K562 (cell line): ENCODE data around the gene ACOT4. TPM values are rescaled to one million over a fixed set of nuclear protein-coding genes. Genes with fewer than 3 reads are reported as not detected.

Source experiments
- ATAC-seq: fragments of 200-7000 bp; cut with Tn5 transposase; 3 replicates; pipeline ENCODE4 v1.9.1; 2020; ENCODE audit warnings: moderate library complexity
- BruUV-seq: library from RNA; stranded (reverse); fragments of 400-500 nt; replicated peaks from 2 replicates; lab custom pipeline; 2021; lab: Mats Ljungman, UMichigan
- CTCF ChIA-PET: fragments of 300-600 bp; formaldehyde crosslinking; extraction: SDS; loops from one replicate; lab custom pipeline; 2021; ENCODE audit warnings: low intra/inter-chr PET ratio; lab: Yijun Ruan, JAX
- POLR2A ChIA-PET: fragments of 300-600, 350-650 bp; sonication (Branson Sonifier 250); formaldehyde crosslinking; extraction: SDS; loops from one replicate; lab custom pipeline; 2021; ENCODE audit warnings: antibody characterized with exemption, inconsistent platforms; lab: Yijun Ruan, JAX
- DNase-seq, 4 experiments: peaks; one replicate each; pipeline versions ENCODE4 v3.0.0 to v3.0.0-alpha.2; 2011 to 2018; ENCODE audit warnings: low spot score in 3 of 4, mixed read lengths in 3 of 4; ENCODE audit errors: extremely low read depth in 1 of 4
- FAIRE-seq: peaks from 2 replicates; lab custom pipeline; 2011; peaks lifted over from hg19 to GRCh38; lab: Jason Lieb, UNC
- H2AFZ ChIP-seq: 2 replicates; pipeline ENCODE4 v1.6.0; 2011; ENCODE audit warnings: low read depth, low read length, control low read depth, inconsistent platforms
- H3K27ac ChIP-seq: fragments of 200-600 bp; 3 replicates; pipeline ENCODE4 v1.8.0; 2011; ENCODE audit warnings: low read depth, mild to moderate bottlenecking, control low read depth, inconsistent platforms, low read length, moderate library complexity, mixed read lengths; ENCODE audit errors: extremely low read depth
- H3K27me3 ChIP-seq, 2 experiments: fragments of 300-600 bp in 1 of 2; 2 replicates in 1 of 2; 3 replicates in 1 of 2; pipeline versions ENCODE4 v1.6.0 to v1.8.0; 2011; ENCODE audit warnings: inconsistent platforms in 2 of 2, low read length in 2 of 2, mild to moderate bottlenecking in 1 of 2, mixed read lengths in 1 of 2, moderate library complexity in 1 of 2; ENCODE audit not compliant: control insufficient read depth in 2 of 2, insufficient read depth in 2 of 2
- H3K36me3 ChIP-seq: fragments of 300-600 bp; 3 replicates; pipeline ENCODE4 v1.8.0; 2011; ENCODE audit warnings: mild to moderate bottlenecking, low read length, inconsistent platforms; ENCODE audit not compliant: control insufficient read depth, insufficient read depth
- H3K4me1 ChIP-seq, 2 experiments: fragments of 200-600 bp in 1 of 2; replicated peaks in 1 of 2; 2 replicates in 1 of 2; 3 replicates in 1 of 2; pipeline versions ENCODE4 v1.5.1 to v1.8.0; 2011; ENCODE audit warnings: inconsistent platforms in 2 of 2, low read length in 2 of 2, mild to moderate bottlenecking in 1 of 2, mixed read lengths in 1 of 2, moderate library complexity in 1 of 2; ENCODE audit not compliant: control insufficient read depth in 2 of 2, insufficient read depth in 2 of 2
- H3K4me2 ChIP-seq: 2 replicates; pipeline ENCODE4 v1.6.1; 2011; ENCODE audit warnings: low read length, control low read depth, inconsistent platforms, mixed read lengths; ENCODE audit not compliant: insufficient read depth
- H3K4me3 ChIP-seq: fragments of 200-600 bp; sonication (generic), shearing (Covaris generic); 2 replicates; pipeline ENCODE4 v1.5.1; 2016; ENCODE audit warnings: control low read depth, inconsistent platforms
- H3K79me2 ChIP-seq: fragments of 200-600 bp; 3 replicates; pipeline ENCODE4 v1.8.0; 2011; ENCODE audit warnings: low read length, inconsistent platforms; ENCODE audit not compliant: control insufficient read depth, insufficient read depth
- H3K9ac ChIP-seq, 2 experiments: 2 replicates each; pipeline versions ENCODE4 v1.6.0 to v1.6.1; 2011; ENCODE audit warnings: low read depth in 2 of 2, low read length in 2 of 2, control low read depth in 1 of 2, inconsistent platforms in 1 of 2, mild to moderate bottlenecking in 1 of 2, mixed read lengths in 1 of 2; ENCODE audit not compliant: insufficient read depth in 1 of 2
- H3K9me1 ChIP-seq: one replicate; pipeline ENCODE4 v1.6.0; 2011; ENCODE audit warnings: inconsistent platforms, mild to moderate bottlenecking, low read length, moderate library complexity; ENCODE audit not compliant: control insufficient read depth, insufficient read depth
- H3K9me3 ChIP-seq: replicated peaks from 2 replicates; pipeline ENCODE4 v1.5.1; 2011; ENCODE audit warnings: low read depth, low read length, inconsistent platforms; ENCODE audit not compliant: control insufficient read depth, insufficient read depth
- H4K20me1 ChIP-seq: replicated peaks from 2 replicates; pipeline ENCODE4 v1.6.1; 2011; ENCODE audit warnings: low read length, inconsistent platforms, mixed read lengths; ENCODE audit not compliant: control insufficient read depth, insufficient read depth
- IRF1 ChIP-seq: sonication (generic); formaldehyde crosslinking; IDR thresholded peaks from 2 replicates; pipeline ENCODE4 v1.8.0; 2022; ENCODE audit warnings: missing genetic modification reagents, mild to moderate bottlenecking, borderline replicate concordance
- NEUROD1 ChIP-seq: fragments of 150-350 bp; IDR thresholded peaks from 2 replicates; pipeline ENCODE4 v1.6.1; 2014; ENCODE audit warnings: borderline replicate concordance, low read length, low read depth; ENCODE audit not compliant: partially characterized antibody
- SMAD4 ChIP-seq: fragments of 250-450 bp; sonication (Bioruptor Pico); conservative IDR thresholded peaks from 2 replicates; pipeline ENCODE4 v1.8.0; 2021; ENCODE audit warnings: inconsistent platforms, mild to moderate bottlenecking, moderate library complexity
- THAP7 ChIP-seq: fragments of 250-450 bp; sonication (Bioruptor Pico); IDR thresholded peaks from 2 replicates; pipeline ENCODE4 v1.5.0; 2021
- ZBED1 ChIP-seq: IDR thresholded peaks from 2 replicates; pipeline ENCODE4 v1.6.1; 2014
- ZBTB49 ChIP-seq: sonication (generic); formaldehyde crosslinking; IDR thresholded peaks from 2 replicates; pipeline ENCODE4 v1.8.0; 2022; ENCODE audit warnings: missing genetic modification reagents, mild to moderate bottlenecking, borderline replicate concordance
- ZNF224 ChIP-seq: sonication (generic); formaldehyde crosslinking; IDR thresholded peaks from 2 replicates; pipeline ENCODE4 v1.8.0; 2022; ENCODE audit warnings: mild to moderate bottlenecking, missing genetic modification reagents
- ZNF407 ChIP-seq: fragments of 450-650 bp; IDR thresholded peaks from 2 replicates; pipeline ENCODE4 v1.6.1; 2016; ENCODE audit warnings: low read depth
- WGBS: fragments of 100-300 bp; shearing (Covaris generic); methylation state at CpG from one replicate; pipeline ENCODE4 v1.1.6; 2016; ENCODE audit warnings: low coverage, mixed read lengths; ENCODE audit not compliant: insufficient coverage; ENCODE audit errors: missing lambda C conversion rate; 5-methylcytosine and 5-hydroxymethylcytosine counted together
- in situ Hi-C: fragments of 300-500 bp; cut with MboI; formaldehyde crosslinking; loops from 4 replicates; pipeline ENCODE4 v1.15.0; 2018; ENCODE audit warnings: inconsistent platforms, mixed read lengths
- intact Hi-C: fragments of 100-400 bp; cut with micrococcal nuclease; formaldehyde crosslinking; loops from 2 replicates; pipeline ENCODE4 v1.14.2; 2022
- polyA plus RNA-seq, 8 experiments: library from polyadenylated mRNA; depleted of rRNA in 4 of 8; stranded (reverse) in 5 of 8; unstranded in 3 of 8; fragments of >200 nt; fragmentation: Nextera tagmentation in 2 of 8; fragmentation: Illumina TruSeq in 1 of 8; extraction: Ambion mirVana in 2 of 8; extraction: Trizol in 1 of 8; gene quantifications; 2 replicates each; pipeline versions ENCODE4 v1.2.1 to v1.2.3, GENCODE V29; 2011 to 2014; ENCODE audit warnings: inconsistent platforms in 1 of 8, missing spikeins in 1 of 8
- total RNA-seq, 7 experiments: library from RNA; depleted of rRNA in 6 of 7; stranded (reverse); fragments of >200 nt in 6 of 7; fragmentation: Illumina TruSeq in 2 of 7; extraction: Trizol in 2 of 7; gene quantifications; 2 replicates each; pipeline versions ENCODE4 v1.2.1 to v1.2.3, GENCODE V29; 2011 to 2021; ENCODE audit warnings: low replicate concordance in 1 of 7

ACOT4 gene
- total and polyA plus RNA-seq, 9 of the 15 experiments (the other 6 are each of a cell fraction or from before 2014, with no cell fraction given), result not detected

- Histone ChIP-seq H3K9ac (no peak overlapping the region), H3K4me2 (no peak overlapping the region), H3K9me1 (no peaks in the 10 kb centered on the region), H3K36me3 (no peaks in the 10 kb centered on the region), H3K4me1 (peaks cover 0 to 2% of the 10 kb centered on the region in 2 experiments; a peak in 2 of 5 replicates), H3K27ac (no peak overlapping the region), H4K20me1 (no peaks in the 10 kb centered on the region), H3K4me3 (no peak overlapping the region), H2AFZ (no peak overlapping the region), H3K27me3 (no peaks in the 10 kb centered on the region), H3K79me2 (no peaks in the 10 kb centered on the region), H3K9me3 (no peaks in the 10 kb centered on the region)
- no TSS peak for BruUV-seq
- FAIRE-seq, result no peak
- ChIA-PET CTCF (no interaction called here), POLR2A (no interaction called here)
- no peak for ATAC-seq
- in situ Hi-C loops, result no loop called here
- whole genome bisulfite sequencing, result 33% methylated on average over 1 of the region's 1 CpG
- intact Hi-C loops, result no loop called here
- no peak for DNase-seq
- TF ChIP-seq IRF1 (CRISPR knock-in tag), result no peak
- no peak for TF ChIP-seq ZNF407
- no peak for TF ChIP-seq THAP7 (CRISPR knock-in tag)
- no peak for TF ChIP-seq ZBED1
- TF ChIP-seq ZNF224 (CRISPR knock-in tag), result no peak
- TF ChIP-seq SMAD4, result no peak
- no peak for TF ChIP-seq ZBTB49 (CRISPR knock-in tag)
- TF ChIP-seq NEUROD1, result no peak
Measured at GRCh38 chr14:73607241-73607640, 15.6 kb downstream of the ACOT4 start.
